Erythroblast (primary cell): ENCODE results near the gene RAB11FIP5.

Source experiments
- DNase-seq, 2 experiments: peaks; one replicate each; lab custom pipeline; 2025; lab: John Stamatoyannopoulos, UW
- GATA1 ChIP-seq: IDR thresholded peaks from 2 replicates; pipeline ENCODE4 v1.6.1; 2011; ENCODE audit warnings: low read depth, mild to moderate bottlenecking, control low read depth, low read length, moderate library complexity
- POLR2A ChIP-seq: IDR thresholded peaks from 2 replicates; pipeline ENCODE4 v1.6.1; 2011; ENCODE audit warnings: mild to moderate bottlenecking, low read length

RAB11FIP5 gene

GRCh38 chr2:73085691-73086090, 27.1 kb downstream of the RAB11FIP5 start:
- peak; percentile 69 to 82 for DNase-seq
- no peak for TF ChIP-seq GATA1

- DNase-seq: no peak
- TF ChIP-seq GATA1: no peak
Measured at GRCh38 chr2:73084971-73085370, 27.8 kb downstream of the RAB11FIP5 start.

- no peak for TF ChIP-seq POLR2A
- no peak for TF ChIP-seq GATA1
- DNase-seq: no peak
Measured at GRCh38 chr2:73083886-73084800, 28.6 kb downstream of the RAB11FIP5 start.

- TF ChIP-seq GATA1 (no peak), POLR2A (no peak)
- DNase-seq: no peak
Measured at GRCh38 chr2:73082523-73083410, 30.0 kb downstream of the RAB11FIP5 start.

GRCh38 chr2:73081181-73081671, 31.5 kb downstream of the RAB11FIP5 start:
- TF ChIP-seq GATA1: no peak
- TF ChIP-seq POLR2A: no peak
- DNase-seq: no peak

GRCh38 chr2:73080321-73081131, 32.2 kb downstream of the RAB11FIP5 start:
- no peak for DNase-seq
- no peak for TF ChIP-seq POLR2A
- TF ChIP-seq GATA1: no peak

GRCh38 chr2:73079636-73080035, 33.1 kb downstream of the RAB11FIP5 start:
- TF ChIP-seq GATA1 (no peak), POLR2A (no peak)

GRCh38 chr2:73078457-73079411, 34.0 kb downstream of the RAB11FIP5 start:
- DNase-seq: no peak
- TF ChIP-seq POLR2A (no peak), GATA1 (no peak)

More at GRCh38 chr2:73079636-73080035, 33.1 kb downstream of the RAB11FIP5 start:
- DNase-seq: no peak

- TF ChIP-seq POLR2A (no peak), GATA1 (no peak)
- DNase-seq: no peak
Measured at GRCh38 chr2:73077424-73077795, 35.3 kb downstream of the RAB11FIP5 start.

GRCh38 chr2:73076701-73077423, 35.9 kb downstream of the RAB11FIP5 start:
- DNase-seq: no peak
- no peak for TF ChIP-seq POLR2A
- no peak for TF ChIP-seq GATA1
